Tongue (tissue), 2 donors: ENCODE data around the gene SLX4. TPM values are rescaled to one million over a fixed set of nuclear protein-coding genes. Genes with fewer than 3 reads are reported as not detected.
"Not testable (repeated sequence)": the region's sequence is repeated elsewhere in the genome, so short reads cannot be mapped to it uniquely, and the experiment has no call there.

Experiments
- DNase-seq: peaks from one replicate; pipeline ENCODE4 v3.0.0-alpha.2; 2015
- total RNA-seq: library from RNA; depleted of rRNA; stranded (reverse); fragments of >200 nt; gene quantifications from one replicate; pipeline ENCODE4 v1.2.3, GENCODE V29; 2014

SLX4 gene
- total RNA-seq = 5.9 TPM

- peak; percentile 98 for DNase-seq
Measured at GRCh38 chr16:3611146-3611975, at the start of gene SLX4. SLX4 (minus strand) TSS chr16:3611606; CDS start chr16:3608964, 2,642 bp downstream.

- no peak for DNase-seq
Measured at GRCh38 chr16:3659251-3659650, 47.8 kb upstream of the SLX4 start.

- no peak for DNase-seq
Measured at GRCh38 chr16:3656491-3657468, 45.4 kb upstream of the SLX4 start.

- not testable (repeated sequence) for DNase-seq
Measured at GRCh38 chr16:3656160-3656490, 44.7 kb upstream of the SLX4 start.

- DNase-seq = no peak
Measured at GRCh38 chr16:3655396-3656159, 44.2 kb upstream of the SLX4 start.

GRCh38 chr16:3655030-3655395 is 43.6 kb upstream of the SLX4 start:
- DNase-seq = peak; percentile 15

GRCh38 chr16:3654249-3654991 is 43.0 kb upstream of the SLX4 start, which contains the start of gene DNASE1:
DNASE1 (plus strand) TSS chr16:3654691; CDS start chr16:3655374, 683 bp downstream.
- peak; percentile 58 for DNase-seq

GRCh38 chr16:3652373-3653195 is 41.2 kb upstream of the SLX4 start:
- DNase-seq = no peak

GRCh38 chr16:3651461-3652372 is 40.3 kb upstream of the SLX4 start:
- DNase-seq = peak; percentile 11

- DNase-seq = no peak
Measured at GRCh38 chr16:3650631-3651265, 39.3 kb upstream of the SLX4 start.

- DNase-seq = peak; percentile 55
Measured at GRCh38 chr16:3646348-3646920, 35.0 kb upstream of the SLX4 start.

- DNase-seq = peak; percentile 87
Measured at GRCh38 chr16:3645504-3646347, 34.3 kb upstream of the SLX4 start.

GRCh38 chr16:3645108-3645503 is 33.7 kb upstream of the SLX4 start:
- no peak for DNase-seq

GRCh38 chr16:3643095-3643730 is 31.8 kb upstream of the SLX4 start:
- DNase-seq = no peak

GRCh38 chr16:3642397-3643094 is 31.1 kb upstream of the SLX4 start:
- DNase-seq = peak; percentile 14

GRCh38 chr16:3641801-3642396 is 30.5 kb upstream of the SLX4 start:
- no peak for DNase-seq
